SK-N-SH (cell line): ENCODE results near the gene KLC1. TPM values are rescaled to one million over a fixed set of nuclear protein-coding genes. Genes with fewer than 3 reads are reported as not detected.

ENCODE experiments used
- CTCF ChIA-PET: fragments of 300-600, 350-600 bp; formaldehyde crosslinking; extraction: SDS; loops from one replicate; lab custom pipeline; 2021; lab: Yijun Ruan, JAX
- POLR2A ChIA-PET: fragments of 350-600 bp; sonication (Branson Sonifier 250); formaldehyde crosslinking; extraction: SDS; loops from one replicate; lab custom pipeline; 2020; ENCODE audit warnings: antibody characterized with exemption, inconsistent platforms; lab: Yijun Ruan, JAX
- DNase-seq: peaks from one replicate; pipeline ENCODE4 v3.0.0; 2012
- H2AFZ ChIP-seq: fragments of 200-600 bp; sonication (generic); 2 replicates; pipeline ENCODE4 v1.8.1; 2016; ENCODE audit warnings: antibody characterized with exemption, mild to moderate bottlenecking, low read depth
- H3F3A ChIP-seq: fragments of 200-600 bp; sonication (generic); replicated peaks from 2 replicates; pipeline ENCODE3; 2016; ENCODE audit warnings: antibody characterized with exemption, mild to moderate bottlenecking; ENCODE audit not compliant: insufficient read depth
- H3K27ac ChIP-seq, 2 experiments: fragments of 200-500 bp in 1 of 2; fragments of 200-600 bp in 1 of 2; sonication (Bioruptor generic) in 1 of 2; sonication (generic), shearing (Covaris generic) in 1 of 2; 2 replicates each; pipeline versions ENCODE4 v1.5.1 to v1.6.1; 2014 to 2016; ENCODE audit warnings: low read depth in 2 of 2, inconsistent platforms in 1 of 2, low read length in 1 of 2, mild to moderate bottlenecking in 1 of 2, mixed read lengths in 1 of 2
- H3K27me3 ChIP-seq: fragments of 200-600 bp; sonication (generic), shearing (Covaris generic); 2 replicates; pipeline ENCODE4 v1.6.1; 2016; ENCODE audit warnings: mixed run types; ENCODE audit not compliant: insufficient read depth
- H3K36me3 ChIP-seq, 2 experiments: fragments of 200-500 bp in 1 of 2; fragments of 200-600 bp in 1 of 2; sonication (Bioruptor generic) in 1 of 2; sonication (generic) in 1 of 2; replicated peaks in 1 of 2; 2 replicates each; pipeline versions ENCODE3 to v1.5.1; 2014 to 2016; ENCODE audit warnings: low read length in 1 of 2, mild to moderate bottlenecking in 1 of 2; ENCODE audit not compliant: insufficient read depth in 2 of 2, control insufficient read depth in 1 of 2
- H3K4me1 ChIP-seq, 2 experiments: fragments of 200-500 bp in 1 of 2; fragments of 200-600 bp in 1 of 2; sonication (Bioruptor generic) in 1 of 2; sonication (generic), shearing (Covaris generic) in 1 of 2; 2 replicates each; pipeline versions ENCODE4 v1.5.1 to v1.6.1; 2014 to 2016; ENCODE audit warnings: low read depth in 1 of 2, low read length in 1 of 2, mixed run types in 1 of 2; ENCODE audit not compliant: insufficient read depth in 2 of 2, control insufficient read depth in 1 of 2
- H3K4me2 ChIP-seq: fragments of 200-600 bp; sonication (generic), shearing (Covaris generic); 2 replicates; pipeline ENCODE4 v1.6.1; 2017; ENCODE audit warnings: mixed run types
- H3K4me3 ChIP-seq, 2 experiments: fragments of 200-500 bp in 1 of 2; fragments of 200-600 bp in 1 of 2; sonication (Bioruptor generic) in 1 of 2; sonication (generic), shearing (Covaris generic) in 1 of 2; 2 replicates each; pipeline versions ENCODE4 v1.5.1 to v1.8.1; 2014 to 2016; ENCODE audit warnings: low read depth in 2 of 2, inconsistent platforms in 1 of 2, low read length in 1 of 2, mild to moderate bottlenecking in 1 of 2, mixed read lengths in 1 of 2, moderate library complexity in 1 of 2
- H3K79me2 ChIP-seq: fragments of 200-600 bp; sonication (generic); 2 replicates; pipeline ENCODE4 v1.8.1; 2017; ENCODE audit warnings: mild to moderate bottlenecking; ENCODE audit not compliant: insufficient read depth
- H3K9ac ChIP-seq: fragments of 200-600 bp; sonication (generic); 2 replicates; pipeline ENCODE4 v1.6.1; 2017; ENCODE audit warnings: mixed run types
- H3K9me2 ChIP-seq: fragments of 200-600 bp; sonication (generic); 2 replicates; pipeline ENCODE4 v1.6.1; 2017; ENCODE audit warnings: mixed run types
- H3K9me3 ChIP-seq: fragments of 200-600 bp; sonication (generic); 2 replicates; pipeline ENCODE4 v1.6.1; 2017; ENCODE audit warnings: mixed run types, mild to moderate bottlenecking, moderate library complexity
- H4K20me1 ChIP-seq: fragments of 200-600 bp; sonication (generic); 2 replicates; pipeline ENCODE4 v1.6.1; 2017; ENCODE audit warnings: mild to moderate bottlenecking, mixed run types; ENCODE audit not compliant: insufficient read depth
- ELF1 ChIP-seq: IDR thresholded peaks from 2 replicates; pipeline ENCODE4 v1.4.0; 2012
- EP300 ChIP-seq, 2 experiments: IDR thresholded peaks; 2 replicates each; pipeline versions ENCODE4 v1.4.0 to v1.6.1; 2012; ENCODE audit warnings: borderline replicate concordance in 1 of 2, low read depth in 1 of 2, low read length in 1 of 2
- EZH2phosphoT487 ChIP-seq: fragments of 200-600 bp; sonication (generic); IDR thresholded peaks from 2 replicates; pipeline ENCODE4 v1.6.1; 2017; ENCODE audit warnings: low read depth, mixed run types, mild to moderate bottlenecking, antibody characterized with exemption, moderate library complexity, borderline replicate concordance
- FOXJ3 ChIP-seq: sonication (generic); formaldehyde crosslinking; IDR thresholded peaks from 2 replicates; pipeline ENCODE4 v1.5.1; 2020; ENCODE audit warnings: mild to moderate bottlenecking, missing genetic modification reagents
- POLR2AphosphoS5 ChIP-seq: IDR thresholded peaks from 2 replicates; pipeline ENCODE4 v1.6.1; 2012; ENCODE audit warnings: low read depth, low read length
- RXRA ChIP-seq: IDR thresholded peaks from 2 replicates; pipeline ENCODE4 v1.4.0; 2012; ENCODE audit warnings: low read depth, mild to moderate bottlenecking, borderline replicate concordance
- SIN3A ChIP-seq: IDR thresholded peaks from 2 replicates; pipeline ENCODE4 v1.6.1; 2012; ENCODE audit warnings: low read depth, mild to moderate bottlenecking, low read length, moderate library complexity, borderline replicate concordance
- SMC3 ChIP-seq: IDR thresholded peaks from 2 replicates; pipeline ENCODE4 v1.6.1; 2012; ENCODE audit warnings: low read depth, low read length, improper control_type of control experiment
- TAF1 ChIP-seq: IDR thresholded peaks from 2 replicates; pipeline ENCODE4 v1.6.1; 2012; ENCODE audit warnings: low read depth, mild to moderate bottlenecking, low read length, moderate library complexity, borderline replicate concordance
- TCF12 ChIP-seq: IDR thresholded peaks from 2 replicates; pipeline ENCODE4 v1.4.0; 2012
- WGBS: methylation state at CpG from one replicate; pipeline ENCODE4 v1.1.6; 2017; ENCODE audit warnings: low lambda C conversion rate; 5-methylcytosine and 5-hydroxymethylcytosine counted together
- polyA plus RNA-seq, 3 experiments: library from polyadenylated mRNA; depleted of rRNA; stranded (reverse); fragments of >200 nt; gene quantifications; 2 replicates each; pipeline ENCODE4 v1.2.3, GENCODE V29; 2012
- TF ChIP-seq, protein P1 (sequence below): IDR thresholded peaks from 2 replicates; pipeline ENCODE4 v1.4.0; 2012; ENCODE audit warnings: low read depth
- TF ChIP-seq, protein P2 (sequence below): IDR thresholded peaks from 2 replicates; pipeline ENCODE4; 2012
- TF ChIP-seq, protein P3 (sequence below): IDR thresholded peaks from 2 replicates; pipeline ENCODE4 v1.6.1; 2012; ENCODE audit warnings: mild to moderate bottlenecking, low read depth, low read length, moderate library complexity

Gene KLC1
- polyA plus RNA-seq, 1 of the 3 experiments (the other 2 are of a cell fraction): 308 TPM

DNA sequence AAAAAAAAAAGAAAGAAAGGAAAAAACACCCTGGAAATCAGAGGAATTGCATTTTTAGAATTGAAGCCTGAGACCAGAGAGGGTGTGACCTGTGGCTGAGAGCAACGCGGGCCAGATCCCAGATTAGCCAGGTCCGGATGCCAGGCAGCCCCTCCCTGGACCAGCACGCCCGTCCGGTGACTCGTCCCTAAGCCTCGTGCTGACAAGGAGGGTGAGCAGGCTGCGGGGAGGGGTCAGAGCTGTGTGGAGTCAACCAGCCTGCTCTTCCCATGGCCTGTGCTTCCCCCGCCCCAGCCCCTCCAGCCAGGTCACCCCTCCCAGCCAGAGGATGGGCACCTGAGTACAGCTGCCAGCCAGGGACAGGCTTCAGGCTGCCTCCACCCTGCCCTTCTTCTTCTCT is 4.2 kb upstream of the KLC1 start:
- Histone ChIP-seq H3F3A (peaks cover 7% of the 10 kb centered on the region), H3K9me2 (no peaks in the 10 kb centered on the region), H2AFZ (peak overlapping the region; percentile 86), H3K4me2 (peak overlapping the region; percentile 47; the same call in 1 of the 2 replicates), H3K4me3 (no peak overlapping the region), H4K20me1 (peaks cover under 1% of the 10 kb centered on the region), H3K9ac (peak overlapping the region; percentile 36; the same call in 1 of the 2 replicates), H3K27ac (peak overlapping the region in 1 of 2 experiments; percentile 65; a peak in 3 of 4 replicates), H3K79me2 (peaks cover 13% of the 10 kb centered on the region), H3K36me3 (no peaks in the 10 kb centered on the region), H3K27me3 (no peaks in the 10 kb centered on the region), H3K9me3 (no peaks in the 10 kb centered on the region), H3K4me1 (peaks cover 9 to 17% of the 10 kb centered on the region in 2 experiments; a peak in 3 of 4 replicates)
- POLR2A ChIA-PET: no interaction called here
- peak; percentile 33 for DNase-seq
- TF ChIP-seq RXRA: no peak
- no peak for TF ChIP-seq EZH2phosphoT487
- TF ChIP-seq, protein P1, sequence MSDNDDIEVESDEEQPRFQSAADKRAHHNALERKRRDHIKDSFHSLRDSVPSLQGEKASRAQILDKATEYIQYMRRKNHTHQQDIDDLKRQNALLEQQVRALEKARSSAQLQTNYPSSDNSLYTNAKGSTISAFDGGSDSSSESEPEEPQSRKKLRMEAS: peak; percentile 90
- no peak for TF ChIP-seq SMC3
- TF ChIP-seq, protein P2, sequence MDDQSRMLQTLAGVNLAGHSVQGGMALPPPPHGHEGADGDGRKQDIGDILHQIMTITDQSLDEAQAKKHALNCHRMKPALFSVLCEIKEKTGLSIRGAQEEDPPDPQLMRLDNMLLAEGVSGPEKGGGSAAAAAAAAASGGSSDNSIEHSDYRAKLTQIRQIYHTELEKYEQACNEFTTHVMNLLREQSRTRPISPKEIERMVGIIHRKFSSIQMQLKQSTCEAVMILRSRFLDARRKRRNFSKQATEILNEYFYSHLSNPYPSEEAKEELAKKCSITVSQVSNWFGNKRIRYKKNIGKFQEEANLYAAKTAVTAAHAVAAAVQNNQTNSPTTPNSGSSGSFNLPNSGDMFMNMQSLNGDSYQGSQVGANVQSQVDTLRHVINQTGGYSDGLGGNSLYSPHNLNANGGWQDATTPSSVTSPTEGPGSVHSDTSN: no peak
- no peak for TF ChIP-seq ELF1
- peak in 1 of 2 experiments; percentile 10; a peak in 1 of 4 replicates for TF ChIP-seq EP300 (IDR thresholded peaks at IDR 0.05; ENCODE audit: borderline replicate concordance in 1 of 2, low read depth in 1 of 2, low read length in 1 of 2)
- TF ChIP-seq FOXJ3 (CRISPR knock-in tag): no peak
- TF ChIP-seq POLR2AphosphoS5: no peak
- no peak for TF ChIP-seq TAF1
- TF ChIP-seq, protein P3, sequence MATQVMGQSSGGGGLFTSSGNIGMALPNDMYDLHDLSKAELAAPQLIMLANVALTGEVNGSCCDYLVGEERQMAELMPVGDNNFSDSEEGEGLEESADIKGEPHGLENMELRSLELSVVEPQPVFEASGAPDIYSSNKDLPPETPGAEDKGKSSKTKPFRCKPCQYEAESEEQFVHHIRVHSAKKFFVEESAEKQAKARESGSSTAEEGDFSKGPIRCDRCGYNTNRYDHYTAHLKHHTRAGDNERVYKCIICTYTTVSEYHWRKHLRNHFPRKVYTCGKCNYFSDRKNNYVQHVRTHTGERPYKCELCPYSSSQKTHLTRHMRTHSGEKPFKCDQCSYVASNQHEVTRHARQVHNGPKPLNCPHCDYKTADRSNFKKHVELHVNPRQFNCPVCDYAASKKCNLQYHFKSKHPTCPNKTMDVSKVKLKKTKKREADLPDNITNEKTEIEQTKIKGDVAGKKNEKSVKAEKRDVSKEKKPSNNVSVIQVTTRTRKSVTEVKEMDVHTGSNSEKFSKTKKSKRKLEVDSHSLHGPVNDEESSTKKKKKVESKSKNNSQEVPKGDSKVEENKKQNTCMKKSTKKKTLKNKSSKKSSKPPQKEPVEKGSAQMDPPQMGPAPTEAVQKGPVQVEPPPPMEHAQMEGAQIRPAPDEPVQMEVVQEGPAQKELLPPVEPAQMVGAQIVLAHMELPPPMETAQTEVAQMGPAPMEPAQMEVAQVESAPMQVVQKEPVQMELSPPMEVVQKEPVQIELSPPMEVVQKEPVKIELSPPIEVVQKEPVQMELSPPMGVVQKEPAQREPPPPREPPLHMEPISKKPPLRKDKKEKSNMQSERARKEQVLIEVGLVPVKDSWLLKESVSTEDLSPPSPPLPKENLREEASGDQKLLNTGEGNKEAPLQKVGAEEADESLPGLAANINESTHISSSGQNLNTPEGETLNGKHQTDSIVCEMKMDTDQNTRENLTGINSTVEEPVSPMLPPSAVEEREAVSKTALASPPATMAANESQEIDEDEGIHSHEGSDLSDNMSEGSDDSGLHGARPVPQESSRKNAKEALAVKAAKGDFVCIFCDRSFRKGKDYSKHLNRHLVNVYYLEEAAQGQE: no peak
- TF ChIP-seq SIN3A: no peak
- TF ChIP-seq TCF12: peak; percentile 4; the same call in 1 of the 2 replicates
- CTCF ChIA-PET: no interaction called here
- 11% methylated on average over 9 of the region's 10 CpGs for WGBS
